Mucosa of stomach (tissue), 1 donor: ENCODE results near the gene OLA1.

Source experiments
- H3K27me3 ChIP-seq: one replicate; pipeline ENCODE4 v1.7.0; 2013; ENCODE audit warnings: mild to moderate bottlenecking, low read length; ENCODE audit not compliant: control insufficient read depth, insufficient read depth
- H3K36me3 ChIP-seq: one replicate; pipeline ENCODE4 v1.7.0; 2013; ENCODE audit warnings: low read length; ENCODE audit not compliant: control insufficient read depth, insufficient read depth
- H3K4me1 ChIP-seq: one replicate; pipeline ENCODE4 v1.7.0; 2013; ENCODE audit warnings: mild to moderate bottlenecking, low read length; ENCODE audit not compliant: control insufficient read depth, insufficient read depth
- H3K4me3 ChIP-seq: one replicate; pipeline ENCODE4 v1.7.0; 2013; ENCODE audit warnings: low read length
- H3K9ac ChIP-seq: one replicate; pipeline ENCODE4 v1.7.0; 2013; ENCODE audit warnings: mild to moderate bottlenecking, low read length, moderate library complexity
- H3K9me3 ChIP-seq: one replicate; pipeline ENCODE4 v1.7.0; 2013; ENCODE audit warnings: mild to moderate bottlenecking, low read length, moderate library complexity; ENCODE audit not compliant: control insufficient read depth
- donor health status: Pancreatic carcinoma.

The OLA1 gene

DNA sequence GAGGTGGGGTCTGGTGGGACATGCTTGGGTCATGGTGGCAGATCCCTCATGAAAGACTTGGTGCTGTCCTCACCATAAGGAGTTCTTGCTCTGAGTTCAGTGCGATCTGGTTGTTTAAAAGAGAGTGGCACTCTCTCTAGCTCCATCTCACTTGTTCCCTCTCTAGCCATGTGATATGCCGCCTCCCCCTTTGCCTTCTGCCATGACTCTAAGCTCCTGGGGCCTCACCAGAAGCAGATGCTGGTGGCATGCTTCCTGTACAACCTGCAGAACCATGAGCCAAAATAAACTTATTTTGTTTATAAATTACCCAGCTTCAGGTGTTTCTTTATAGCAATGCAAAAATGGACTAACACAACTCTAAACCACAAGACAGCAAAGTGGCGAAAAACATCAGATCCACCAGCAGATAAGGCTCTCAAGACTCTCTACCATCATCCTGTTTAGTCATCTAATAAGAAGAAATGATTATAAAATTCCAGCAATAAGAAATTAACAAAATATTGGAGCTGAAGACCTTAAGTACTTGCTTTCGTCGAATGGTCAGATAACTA, 75.5 kb downstream of the OLA1 start:
- Histone ChIP-seq H3K9me3 (no peaks in the 10 kb centered on the region), H3K27me3 (no peaks in the 10 kb centered on the region), H3K36me3 (no peaks in the 10 kb centered on the region), H3K9ac (no peak overlapping the region), H3K4me1 (no peaks in the 10 kb centered on the region), H3K4me3 (no peak overlapping the region)

DNA sequence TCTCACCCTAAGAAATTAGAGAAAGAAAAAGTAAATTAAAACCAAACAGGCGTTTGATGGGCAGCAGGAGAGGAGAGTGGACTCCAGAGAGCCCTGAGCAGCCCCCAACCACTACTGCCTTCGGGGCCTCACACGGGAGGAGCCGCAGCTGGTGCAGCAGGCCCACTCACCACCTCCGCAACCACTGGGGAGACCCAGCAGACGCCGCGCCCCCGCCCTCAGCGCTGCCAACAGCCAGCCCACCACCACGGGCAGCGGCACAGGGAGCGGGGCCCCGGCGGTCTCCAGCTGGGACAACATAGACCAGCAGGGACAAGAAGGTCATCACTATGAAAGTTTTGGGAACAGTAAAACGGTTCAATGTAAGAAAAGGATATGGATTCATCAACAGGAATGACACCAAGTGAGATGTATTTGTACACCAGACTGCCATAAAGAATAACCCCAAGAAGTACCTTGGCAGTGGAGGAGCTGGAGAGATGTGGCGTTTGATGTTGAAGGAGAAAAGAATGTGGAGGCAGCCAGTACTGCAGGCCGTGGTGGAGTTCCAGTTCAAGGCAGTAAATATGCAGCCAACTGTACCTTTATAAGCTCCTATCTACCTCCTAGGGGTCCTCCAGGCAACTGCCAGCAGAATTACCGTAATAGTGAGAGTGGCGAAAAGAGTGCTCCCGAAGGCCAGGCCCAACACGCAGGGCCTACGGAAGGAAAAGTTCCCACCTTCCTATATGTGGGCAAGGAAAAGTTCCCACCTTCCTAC, 76.5 kb downstream of the OLA1 start:
- Histone ChIP-seq H3K4me3 (no peak overlapping the region), H3K9ac (no peak overlapping the region), H3K4me1 (no peaks in the 10 kb centered on the region), H3K36me3 (no peaks in the 10 kb centered on the region), H3K27me3 (no peaks in the 10 kb centered on the region), H3K9me3 (no peaks in the 10 kb centered on the region)

DNA sequence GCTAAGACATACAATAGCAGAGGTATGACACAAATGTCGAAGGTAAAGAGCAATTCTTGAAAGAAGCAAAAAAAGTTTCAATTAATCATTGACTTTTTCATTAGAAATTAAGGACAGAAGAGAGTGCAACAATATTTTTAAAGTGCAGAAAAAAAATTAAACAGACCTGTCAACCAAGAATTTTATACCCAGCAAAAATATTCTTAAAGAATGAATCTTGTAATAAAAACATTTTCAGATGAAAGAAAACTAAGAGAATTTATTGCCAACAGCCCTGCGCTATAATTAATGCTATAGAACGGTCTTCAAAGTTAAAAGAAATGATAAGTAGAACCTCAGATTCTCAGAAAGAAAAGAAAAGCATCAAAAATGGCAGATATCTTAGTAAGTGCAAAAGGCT, 79.0 kb downstream of the OLA1 start:
- Histone ChIP-seq H3K9me3 (no peaks in the 10 kb centered on the region), H3K4me1 (no peaks in the 10 kb centered on the region), H3K36me3 (no peaks in the 10 kb centered on the region), H3K9ac (no peak overlapping the region), H3K27me3 (no peaks in the 10 kb centered on the region), H3K4me3 (no peak overlapping the region)

DNA sequence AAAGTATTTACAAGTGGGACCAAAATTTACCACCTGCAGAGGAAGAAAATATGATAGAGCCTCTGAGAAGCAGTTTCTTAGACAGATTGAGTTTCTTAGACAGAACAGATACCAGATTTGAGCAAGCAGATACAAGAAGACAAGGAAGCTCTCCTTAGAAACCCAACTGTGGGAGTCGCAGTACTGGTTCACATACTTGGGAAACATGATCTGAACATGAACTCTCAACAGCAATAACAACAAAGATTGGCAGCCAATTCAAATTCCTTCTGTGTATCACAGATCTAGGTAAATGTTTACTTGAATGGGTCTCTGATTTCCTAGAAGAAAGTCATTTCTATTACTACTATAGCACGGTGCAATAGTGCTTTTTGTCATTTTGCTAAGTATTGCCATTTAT, 82.1 kb downstream of the OLA1 start:
- no peak overlapping the region for H3K9ac ChIP-seq
- H3K27me3 ChIP-seq, result no peaks in the 10 kb centered on the region
- no peaks in the 10 kb centered on the region for H3K9me3 ChIP-seq
- H3K36me3 ChIP-seq, result no peaks in the 10 kb centered on the region
- no peak overlapping the region for H3K4me3 ChIP-seq
- no peaks in the 10 kb centered on the region for H3K4me1 ChIP-seq

DNA sequence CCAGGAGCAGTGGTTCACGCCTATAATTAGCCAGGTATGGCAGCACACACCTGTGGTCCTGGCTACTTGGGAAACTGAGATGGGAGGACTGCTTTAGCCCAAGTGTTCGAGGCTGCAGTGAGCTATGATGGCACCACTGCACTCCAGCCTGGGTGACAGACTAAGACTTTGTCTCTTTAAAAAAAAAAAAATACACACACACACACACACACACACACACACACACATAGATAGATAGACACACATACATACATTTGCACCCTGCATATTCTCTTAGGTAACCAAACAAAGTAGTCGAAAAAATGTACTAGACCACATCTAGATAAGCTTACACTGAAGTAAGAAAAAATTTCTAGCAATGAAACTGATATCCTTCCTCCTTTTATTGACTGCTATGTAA, 86.8 kb downstream of the OLA1 start:
- Histone ChIP-seq H3K27me3 (no peaks in the 10 kb centered on the region), H3K9me3 (no peaks in the 10 kb centered on the region), H3K4me1 (no peaks in the 10 kb centered on the region), H3K9ac (no peak overlapping the region), H3K36me3 (no peaks in the 10 kb centered on the region), H3K4me3 (no peak overlapping the region)

DNA sequence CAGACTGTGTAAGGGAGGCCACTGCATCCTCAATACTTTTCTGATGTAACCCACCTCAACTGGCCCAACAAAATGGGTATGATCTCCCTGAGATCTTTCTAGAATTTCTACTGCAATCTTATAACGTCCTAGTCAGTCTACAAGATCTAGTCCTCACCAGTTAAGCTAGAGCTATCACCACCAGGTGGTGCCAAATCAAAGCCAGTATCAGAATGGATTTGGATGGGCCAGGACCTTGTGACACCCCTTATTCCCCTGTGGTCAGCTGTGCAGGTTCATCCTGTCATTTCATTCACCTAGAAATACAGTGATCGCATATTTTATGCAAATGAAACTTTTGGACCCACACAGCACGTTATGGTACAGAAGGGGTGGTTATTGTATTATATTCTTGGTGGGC, 90.3 kb downstream of the OLA1 start:
- no peak overlapping the region for H3K4me3 ChIP-seq
- H3K9me3 ChIP-seq, result no peaks in the 10 kb centered on the region
- H3K27me3 ChIP-seq, result no peaks in the 10 kb centered on the region
- H3K4me1 ChIP-seq, result no peaks in the 10 kb centered on the region
- no peak overlapping the region for H3K9ac ChIP-seq
- no peaks in the 10 kb centered on the region for H3K36me3 ChIP-seq

DNA sequence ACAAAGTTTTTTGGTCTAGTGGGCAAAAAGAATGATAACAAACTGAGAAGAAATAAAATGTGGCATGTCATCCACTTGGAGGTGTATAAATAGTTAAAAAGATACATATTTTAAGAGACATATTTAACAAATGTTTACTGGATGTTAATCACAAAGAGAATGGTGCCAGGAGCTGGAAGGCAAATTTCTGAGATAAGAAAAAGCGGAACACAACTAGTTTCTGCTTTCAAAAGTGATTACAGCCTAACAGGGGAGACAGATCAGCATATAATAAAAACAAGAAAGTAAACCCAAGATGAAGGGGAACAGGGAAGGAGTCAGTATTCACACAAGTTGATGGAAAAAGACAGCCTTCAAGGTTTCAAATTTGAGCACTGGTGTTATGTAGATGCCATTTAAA, 91.3 kb downstream of the OLA1 start:
- Histone ChIP-seq H3K9ac (no peak overlapping the region), H3K4me3 (no peak overlapping the region), H3K27me3 (no peaks in the 10 kb centered on the region), H3K9me3 (no peaks in the 10 kb centered on the region), H3K36me3 (no peaks in the 10 kb centered on the region), H3K4me1 (no peaks in the 10 kb centered on the region)

DNA sequence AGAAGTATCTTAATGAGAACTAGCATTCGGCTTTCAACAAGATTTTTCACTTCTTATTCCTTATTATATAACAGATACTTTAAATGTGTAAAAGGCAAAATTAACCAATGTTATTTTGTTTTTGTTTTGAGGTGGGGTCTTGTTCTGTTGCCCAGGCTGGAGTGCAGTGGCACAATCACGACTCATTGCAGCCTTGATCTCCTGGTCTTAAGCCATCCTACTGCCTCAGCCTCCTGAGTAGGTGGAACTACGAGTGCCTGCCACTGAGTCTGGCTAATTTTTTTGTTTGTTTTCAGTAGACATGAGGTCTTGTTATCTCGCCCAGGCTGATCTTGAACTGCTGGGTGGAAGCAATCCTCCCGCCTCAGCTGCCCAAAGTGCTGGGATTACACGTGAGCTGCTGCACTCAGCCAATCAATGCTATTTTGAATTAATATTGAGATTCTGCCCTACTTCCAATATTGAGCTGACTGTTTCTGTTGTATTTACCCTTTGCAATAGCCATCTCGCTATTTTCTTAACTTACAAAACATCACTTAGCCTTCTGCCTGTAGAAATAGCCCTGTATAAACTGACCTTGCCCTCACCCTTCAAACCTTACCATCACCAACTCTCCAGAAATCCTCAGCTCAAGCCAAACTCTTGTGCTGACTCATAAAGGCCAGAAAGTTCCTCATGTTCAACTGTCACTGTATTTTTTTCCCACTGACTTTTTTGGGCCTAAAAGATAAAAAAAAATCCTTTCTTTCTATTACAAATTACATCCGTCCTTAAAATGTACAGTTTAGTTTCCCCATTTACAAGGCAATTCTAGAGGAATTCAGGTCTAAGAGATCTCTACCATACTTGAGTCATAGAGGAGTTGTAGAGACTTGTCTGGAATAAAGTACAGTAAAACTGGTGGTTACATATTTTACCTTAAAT, 94.3 kb downstream of the OLA1 start:
- Histone ChIP-seq H3K36me3 (no peaks in the 10 kb centered on the region), H3K9ac (no peak overlapping the region), H3K27me3 (no peaks in the 10 kb centered on the region), H3K4me3 (no peak overlapping the region), H3K4me1 (no peaks in the 10 kb centered on the region), H3K9me3 (no peaks in the 10 kb centered on the region)

DNA sequence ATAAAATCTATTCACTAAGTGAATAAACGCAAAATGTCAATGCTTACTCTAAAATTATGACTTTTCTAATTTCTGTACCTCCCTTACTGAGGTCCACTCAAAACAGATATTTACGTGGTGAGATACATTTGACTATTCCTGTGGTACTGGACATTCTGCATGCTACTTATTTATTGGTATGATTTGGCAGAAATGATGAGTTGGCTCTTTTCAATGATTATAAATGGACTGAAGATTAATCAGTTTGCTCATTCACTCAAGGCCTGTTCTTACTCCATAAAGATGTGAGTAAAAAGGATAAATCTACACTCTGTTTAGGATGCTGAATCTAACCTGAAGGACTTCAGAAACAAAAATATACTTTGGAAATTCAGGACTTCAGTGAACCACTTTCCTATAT, 98.8 kb downstream of the OLA1 start:
- H3K36me3 ChIP-seq, result no peaks in the 10 kb centered on the region
- H3K9ac ChIP-seq, result no peak overlapping the region

DNA sequence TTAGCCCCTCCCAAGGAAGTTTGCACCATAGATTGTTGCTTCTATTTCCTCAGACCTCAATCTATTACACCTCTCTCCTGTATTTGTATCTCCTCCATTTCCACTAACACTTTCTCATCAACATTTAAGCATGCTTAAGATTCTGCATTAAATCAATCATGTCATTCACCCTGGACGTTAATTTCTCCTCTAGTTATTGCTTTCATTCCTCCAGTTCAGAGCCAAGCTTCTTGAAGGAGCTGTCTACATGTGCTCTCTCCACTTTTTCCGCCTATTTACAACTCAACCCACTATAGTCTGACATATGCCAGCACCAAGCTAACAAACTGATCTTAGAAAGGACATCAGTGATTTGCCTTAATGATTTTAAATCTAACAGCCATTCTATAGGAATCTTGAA, 99.5 kb downstream of the OLA1 start:
- H3K27me3 ChIP-seq, result no peaks in the 10 kb centered on the region
- H3K9ac ChIP-seq, result no peak overlapping the region
- no peaks in the 10 kb centered on the region for H3K36me3 ChIP-seq
- no peaks in the 10 kb centered on the region for H3K9me3 ChIP-seq
- H3K4me1 ChIP-seq, result no peaks in the 10 kb centered on the region
- no peak overlapping the region for H3K4me3 ChIP-seq

More for the DNA sequence above, 98.8 kb downstream of the OLA1 start:
- no peaks in the 10 kb centered on the region for H3K4me1 ChIP-seq
- H3K4me3 ChIP-seq, result no peak overlapping the region
- H3K9me3 ChIP-seq, result no peaks in the 10 kb centered on the region
- no peaks in the 10 kb centered on the region for H3K27me3 ChIP-seq

DNA sequence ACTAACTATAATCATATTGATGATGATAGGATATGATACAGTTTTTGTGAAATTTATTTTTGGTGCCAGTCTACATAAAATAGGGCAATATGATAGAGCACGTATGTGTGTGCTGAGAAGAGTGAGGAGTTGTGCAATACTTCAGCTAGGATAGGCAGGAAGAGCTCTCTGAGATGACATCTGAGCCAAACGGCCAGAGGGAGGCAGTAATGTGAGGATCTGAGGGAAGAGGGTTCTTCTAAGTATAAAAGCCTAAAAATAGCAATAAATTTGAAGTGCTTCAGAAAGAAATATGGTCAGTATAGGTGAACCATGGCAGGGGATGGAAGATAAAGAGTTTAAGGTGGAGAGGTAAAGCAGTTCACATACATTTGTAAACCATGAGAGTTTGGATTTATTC, 102.5 kb downstream of the OLA1 start:
- H3K4me3 ChIP-seq, result no peak overlapping the region
- no peaks in the 10 kb centered on the region for H3K27me3 ChIP-seq
- no peaks in the 10 kb centered on the region for H3K9me3 ChIP-seq
- H3K9ac ChIP-seq, result no peak overlapping the region
- H3K4me1 ChIP-seq, result no peaks in the 10 kb centered on the region
- no peaks in the 10 kb centered on the region for H3K36me3 ChIP-seq

DNA sequence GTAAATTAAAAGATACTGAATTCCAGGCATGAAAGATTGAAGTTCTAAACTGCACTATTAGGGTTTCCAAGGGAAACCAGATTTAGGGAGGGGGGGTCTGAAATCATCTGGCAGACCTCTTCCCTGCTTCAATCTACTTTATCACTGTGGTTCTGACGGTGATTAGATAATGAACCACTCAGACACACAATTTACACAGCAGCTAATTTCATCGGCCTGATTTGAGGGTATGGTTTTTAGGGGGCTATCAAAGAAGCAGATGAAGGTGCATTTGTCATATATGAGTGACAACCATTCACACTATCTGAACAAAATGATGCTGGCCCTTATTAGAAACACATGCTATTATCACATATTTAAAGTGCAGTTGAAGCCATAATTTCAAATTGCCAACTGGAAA, 106.0 kb downstream of the OLA1 start:
- H3K36me3 ChIP-seq, result no peaks in the 10 kb centered on the region
- no peak overlapping the region for H3K4me3 ChIP-seq
- H3K4me1 ChIP-seq, result no peaks in the 10 kb centered on the region
- no peak overlapping the region for H3K9ac ChIP-seq
- no peaks in the 10 kb centered on the region for H3K9me3 ChIP-seq
- no peaks in the 10 kb centered on the region for H3K27me3 ChIP-seq
